ENCODE results near the gene PALD1.

DNA sequence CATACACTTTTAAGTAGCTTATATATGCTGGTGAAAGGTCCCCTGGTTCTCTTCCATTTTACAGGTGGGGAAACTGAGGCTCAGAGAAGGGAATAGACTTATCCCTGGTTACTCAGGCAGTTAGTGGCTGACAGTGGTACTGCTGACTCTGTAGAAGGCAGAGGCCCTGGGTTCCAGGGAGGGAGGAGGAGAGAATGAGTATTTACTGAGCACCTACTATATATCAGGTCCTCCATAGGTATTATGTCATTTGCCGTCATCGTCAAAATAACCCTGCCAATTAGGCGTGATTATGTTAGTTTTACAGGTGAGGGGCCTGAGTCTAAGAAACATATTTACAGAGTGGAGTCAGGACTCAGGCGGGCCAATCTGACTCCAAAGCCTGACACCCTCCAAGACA is 13.3 kb upstream of the PALD1 start:
- no peak for TF ChIP-seq POLR2A (IDR thresholded peaks at IDR 0.05; ENCODE audit: low read depth, low read length)
- no peak for TF ChIP-seq POLR2AphosphoS5 (IDR thresholded peaks at IDR 0.05; ENCODE audit: low read depth, low read length)

Data from GM12892 (cell line).